Erythroblast (primary cell): ENCODE results near the gene RNASE8.

Experiments
- GATA1 ChIP-seq: IDR thresholded peaks from 2 replicates; pipeline ENCODE4 v1.6.1; 2011; ENCODE audit warnings: low read depth, mild to moderate bottlenecking, control low read depth, low read length, moderate library complexity
- POLR2A ChIP-seq: IDR thresholded peaks from 2 replicates; pipeline ENCODE4 v1.6.1; 2011; ENCODE audit warnings: mild to moderate bottlenecking, low read length

DNA sequence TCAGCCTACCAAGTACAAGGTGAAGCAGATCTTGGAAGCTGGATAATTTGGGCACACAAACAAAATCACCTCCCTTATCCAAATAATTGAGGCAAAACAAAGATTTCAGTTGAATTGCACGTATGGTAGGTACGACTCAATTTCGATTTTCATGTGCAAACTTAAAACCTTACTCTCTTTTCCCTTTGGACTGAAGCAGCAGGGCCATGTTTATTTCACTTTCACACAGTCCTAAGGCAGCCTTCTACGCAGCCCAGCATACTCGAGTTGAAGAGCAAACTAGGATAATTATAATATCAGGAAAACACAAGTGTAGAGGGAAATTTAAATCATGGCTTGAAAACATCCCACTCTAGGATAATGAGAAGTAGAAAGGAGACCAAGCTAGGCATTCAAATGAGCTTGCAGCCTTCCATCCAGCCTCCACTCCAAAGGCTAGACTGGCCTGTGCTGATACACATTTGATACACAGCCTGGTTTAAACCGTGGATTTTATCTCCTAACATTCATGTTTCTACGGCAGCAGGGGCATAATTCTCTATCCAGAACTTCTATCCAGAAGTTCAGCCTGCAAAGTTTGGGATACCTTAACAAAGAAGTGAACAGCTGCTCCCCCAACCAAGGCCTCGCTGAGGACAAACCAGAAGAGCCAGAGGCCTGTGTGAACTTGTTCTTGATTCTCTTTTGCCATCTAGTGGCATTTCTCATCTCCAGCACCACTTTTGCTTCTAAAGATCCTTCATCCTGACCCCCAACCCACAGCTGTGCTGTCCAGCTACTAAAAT, 17.8 kb upstream of the RNASE8 start:
- no peak for TF ChIP-seq POLR2A
- no peak for TF ChIP-seq GATA1
